Natural killer cell (primary cell): Measurements from ENCODE around the gene BDP1. TPM values are rescaled to one million over a fixed set of nuclear protein-coding genes. Genes with fewer than 3 reads are reported as not detected.
"Not testable (repeated sequence)": the region's sequence is repeated elsewhere in the genome, so short reads cannot be mapped to it uniquely, and the experiment has no call there.

Experiments used
- ATAC-seq, 3 donors: fragments of 150-1000 bp in 2 of 3; fragments of 200-7000 bp in 1 of 3; cut with Tn5 transposase; 1 replicate in 1 of 3; 2 replicates in 2 of 3; pipeline ENCODE4 v1.10.0; 2021; ENCODE audit warnings: mild to moderate bottlenecking in 2 of 3, moderate library complexity in 2 of 3
- DNase-seq, 2 donors: peaks; one replicate each; pipeline versions ENCODE4 v3.0.0 to v3.0.0-alpha.2; 2013 to 2021; ENCODE audit warnings: mixed read lengths in 1 of 2
- H3K27ac ChIP-seq: one replicate; pipeline ENCODE4 v1.5.1; 2013; ENCODE audit warnings: mild to moderate bottlenecking, low read length
- H3K27me3 ChIP-seq: one replicate; pipeline ENCODE4 v1.6.1; 2013; ENCODE audit warnings: low read length; ENCODE audit not compliant: control insufficient read depth, insufficient read depth
- H3K36me3 ChIP-seq: one replicate; pipeline ENCODE4 v1.6.1; 2013; ENCODE audit warnings: low read length; ENCODE audit not compliant: control insufficient read depth, insufficient read depth
- H3K4me1 ChIP-seq: one replicate; pipeline ENCODE4 v1.6.1; 2013; ENCODE audit warnings: low read length; ENCODE audit not compliant: control insufficient read depth, insufficient read depth
- H3K4me3 ChIP-seq: one replicate; pipeline ENCODE4 v1.5.1; 2013; ENCODE audit warnings: low read length
- H3K9me3 ChIP-seq: one replicate; pipeline ENCODE4 v1.6.1; 2013; ENCODE audit warnings: low read length; ENCODE audit not compliant: control insufficient read depth, insufficient read depth
- H3K27ac Mint-ChIP-seq, 2 donors: one replicate each; pipeline ENCODE4 v1.8.0; 2022; ENCODE audit warnings: mild to moderate bottlenecking in 2 of 2, mixed read lengths in 2 of 2, moderate library complexity in 1 of 2
- H3K27me3 Mint-ChIP-seq, 2 donors: one replicate each; pipeline ENCODE4 v1.8.0; 2022; ENCODE audit warnings: low read depth in 2 of 2, mixed read lengths in 2 of 2
- H3K36me3 Mint-ChIP-seq: one replicate; pipeline ENCODE4 v1.8.0; 2022; ENCODE audit warnings: mixed read lengths
- H3K4me1 Mint-ChIP-seq, 2 donors: one replicate each; pipeline ENCODE4 v1.8.0; 2022; ENCODE audit warnings: mixed read lengths in 2 of 2
- H3K4me3 Mint-ChIP-seq: one replicate; pipeline ENCODE4 v1.8.0; 2022; ENCODE audit warnings: mild to moderate bottlenecking, moderate library complexity, mixed read lengths
- H3K9me3 Mint-ChIP-seq, 2 donors: one replicate each; pipeline ENCODE4 v1.8.0; 2022; ENCODE audit warnings: mixed read lengths in 2 of 2
- CTCF ChIP-seq: fragments of 200-600 bp; IDR thresholded peaks from one replicate; pipeline ENCODE4 v1.8.0; 2022; ENCODE audit warnings: antibody characterized with exemption
- WGBS: methylation state at CpG from one replicate; pipeline ENCODE4 v1.1.7; 2013; ENCODE audit warnings: missing lambda C conversion rate; ENCODE audit not compliant: insufficient coverage; 5-methylcytosine and 5-hydroxymethylcytosine counted together
- intact Hi-C: fragments of 100-400 bp; cut with micrococcal nuclease; formaldehyde crosslinking; loops from one replicate; pipeline ENCODE4 v1.14.2; 2022
- total RNA-seq, 4 donors: library from RNA; stranded (reverse); fragments of 120-200 nt in 1 of 4; gene quantifications; one replicate each; pipeline versions ENCODE4 v1.2.3 to v1.2.4, GENCODE V29; 2013 to 2022

Gene BDP1
- total RNA-seq, 3 donors from 2014 or later (not counting 1 experiment from before 2014, with no cell fraction given) = 45.1 to 46.2 (median 45.8) TPM

DNA sequence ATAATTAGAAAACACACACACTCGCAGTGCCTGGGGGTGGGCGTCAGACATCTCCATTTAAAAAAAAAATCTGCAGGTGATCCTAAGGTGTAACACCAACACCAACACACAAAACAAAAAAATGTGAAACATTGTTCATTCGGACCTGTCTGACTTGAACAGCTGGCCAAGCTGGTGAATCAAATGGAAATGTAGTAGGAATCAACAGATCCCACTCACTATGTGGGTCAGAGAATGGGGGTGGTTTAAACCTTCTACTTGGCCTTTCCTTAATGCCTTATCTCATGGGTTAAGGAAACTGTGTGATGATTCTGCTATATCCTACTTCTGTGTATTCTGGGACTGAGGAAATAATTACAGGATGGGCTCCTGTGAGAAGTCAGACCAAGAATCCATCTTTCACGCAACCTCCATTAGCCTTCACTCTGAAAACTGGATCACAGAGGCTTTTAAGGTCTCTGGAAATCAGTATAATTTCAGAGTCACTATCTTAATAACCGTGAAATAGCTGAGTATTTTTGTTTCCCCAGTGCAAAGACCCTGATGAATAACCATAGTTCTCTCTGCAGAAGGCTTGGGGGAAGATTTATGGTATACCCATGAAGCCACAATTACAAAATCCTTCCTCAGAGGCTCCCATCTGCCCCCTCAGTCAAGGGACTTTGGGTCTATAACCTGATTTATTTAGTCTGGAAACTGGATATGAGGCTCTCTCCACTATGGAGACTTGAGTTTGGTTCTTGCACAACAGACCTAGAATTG lies 114.5 kb downstream of the BDP1 start:
- ATAC-seq = no peak
- Mint-ChIP-seq H3K4me1 (no peaks in the 10 kb centered on the region), H3K27ac (no peak overlapping the region), H3K27me3 (no peaks in the 10 kb centered on the region), H3K4me3 (no peak overlapping the region), H3K9me3 (no peaks in the 10 kb centered on the region), H3K36me3 (no peaks in the 10 kb centered on the region)
- no peak for DNase-seq
- no peaks in the 10 kb centered on the region for H3K27me3 ChIP-seq
- WGBS = 92% methylated on average over 4 of the region's 5 CpGs
- no peak for TF ChIP-seq CTCF
- no peaks in the 10 kb centered on the region for H3K4me1 ChIP-seq
- no peaks in the 10 kb centered on the region for H3K9me3 ChIP-seq
- no peak overlapping the region for H3K27ac ChIP-seq
- no peak overlapping the region for H3K4me3 ChIP-seq
- intact Hi-C loops = no loop called here
- peaks cover 15% of the 10 kb centered on the region for H3K36me3 ChIP-seq

GRCh38 chr5:71571811-71572210 lies 116.4 kb downstream of the BDP1 start:
- DNase-seq, H3K36me3 ChIP-seq, ATAC-seq, H3K4me3 ChIP-seq, H3K27ac ChIP-seq, H3K4me1 ChIP-seq, H3K36me3 Mint-ChIP-seq, H3K9me3 Mint-ChIP-seq, H3K4me1 Mint-ChIP-seq, H3K9me3 ChIP-seq, H3K4me3 Mint-ChIP-seq, H3K27me3 ChIP-seq, intact Hi-C loops, H3K27me3 Mint-ChIP-seq, H3K27ac Mint-ChIP-seq: not testable (repeated sequence)
- 94% methylated on average over 7 of the region's 7 CpGs for WGBS

DNA sequence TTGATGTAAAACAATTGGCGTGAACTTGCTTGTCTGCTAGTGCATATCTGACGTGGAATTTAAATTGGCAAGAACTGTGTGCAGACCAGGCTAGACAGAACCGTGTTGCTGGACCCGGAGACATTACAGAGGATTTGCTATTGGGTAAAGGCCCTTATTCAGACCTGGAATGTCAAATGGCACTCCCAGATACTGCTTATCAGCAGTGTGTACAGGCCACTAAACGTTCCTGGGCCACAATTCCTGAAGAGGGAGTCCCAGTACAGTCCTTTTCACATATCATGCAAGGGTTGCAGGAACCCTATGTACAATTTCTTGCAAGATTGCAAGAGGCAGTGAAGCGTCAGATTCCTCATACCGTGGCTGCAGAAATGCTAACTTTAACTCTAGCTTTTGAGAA lies 118.1 kb downstream of the BDP1 start:
- no peak overlapping the region for H3K27ac ChIP-seq
- no peak for DNase-seq
- Mint-ChIP-seq H3K36me3 (peaks cover 6% of the 10 kb centered on the region), H3K27me3 (no peaks in the 10 kb centered on the region), H3K4me3 (no peak overlapping the region), H3K9me3 (no peaks in the 10 kb centered on the region), H3K27ac (no peak overlapping the region), H3K4me1 (no peaks in the 10 kb centered on the region)
- no peak for TF ChIP-seq CTCF
- H3K9me3 ChIP-seq = no peaks in the 10 kb centered on the region
- intact Hi-C loops = no loop called here
- no peak for ATAC-seq
- 93% methylated on average over 7 of the region's 7 CpGs for WGBS
- H3K27me3 ChIP-seq = no peaks in the 10 kb centered on the region
- no peaks in the 10 kb centered on the region for H3K36me3 ChIP-seq
- H3K4me3 ChIP-seq = no peak overlapping the region
- no peaks in the 10 kb centered on the region for H3K4me1 ChIP-seq

- not testable (repeated sequence) for H3K27ac ChIP-seq, H3K9me3 Mint-ChIP-seq, ATAC-seq
Measured at GRCh38 chr5:71575588-71575987, 120.1 kb downstream of the BDP1 start.

More at GRCh38 chr5:71575588-71575987, 120.1 kb downstream of the BDP1 start:
- H3K27me3 Mint-ChIP-seq, H3K27me3 ChIP-seq, DNase-seq, H3K27ac Mint-ChIP-seq, intact Hi-C loops, H3K36me3 ChIP-seq, H3K4me1 ChIP-seq, H3K4me3 Mint-ChIP-seq, H3K36me3 Mint-ChIP-seq, H3K4me3 ChIP-seq, H3K9me3 ChIP-seq, H3K4me1 Mint-ChIP-seq: not testable (repeated sequence)
- 94% methylated on average over 2 of the region's 4 CpGs for WGBS
